Frontal cortex (tissue), 4 donors: Measurements from ENCODE around the gene DISP2. TPM values are rescaled to one million over a fixed set of nuclear protein-coding genes. Genes with fewer than 3 reads are reported as not detected.

Experiments used
- DNase-seq, 2 donors: peaks; one replicate each; pipeline ENCODE4 v3.0.0; 2012; ENCODE audit warnings: low spot score in 2 of 2
- FAIRE-seq: peaks from 2 replicates; lab custom pipeline; 2012; peaks lifted over from hg19 to GRCh38; lab: Jason Lieb, UNC
- total RNA-seq: library from RNA; depleted of rRNA; stranded (reverse); fragments of >200 nt; gene quantifications from one replicate; pipeline ENCODE4 v1.2.3, GENCODE V29; 2014
- donor health status: control.
- donor health status: control.
- donor health status: control.

Gene DISP2
- total RNA-seq, 1 donor from 2014 or later = 5.3 TPM

GRCh38 chr15:40358471-40359353 is 693 bp downstream of the DISP2 start:
- FAIRE-seq (no peak), DNase-seq (no peak)

- FAIRE-seq = no peak
These were observed 2.0 kb downstream of the DISP2 start for GRCh38 chr15:40360015-40360414.

DNA sequence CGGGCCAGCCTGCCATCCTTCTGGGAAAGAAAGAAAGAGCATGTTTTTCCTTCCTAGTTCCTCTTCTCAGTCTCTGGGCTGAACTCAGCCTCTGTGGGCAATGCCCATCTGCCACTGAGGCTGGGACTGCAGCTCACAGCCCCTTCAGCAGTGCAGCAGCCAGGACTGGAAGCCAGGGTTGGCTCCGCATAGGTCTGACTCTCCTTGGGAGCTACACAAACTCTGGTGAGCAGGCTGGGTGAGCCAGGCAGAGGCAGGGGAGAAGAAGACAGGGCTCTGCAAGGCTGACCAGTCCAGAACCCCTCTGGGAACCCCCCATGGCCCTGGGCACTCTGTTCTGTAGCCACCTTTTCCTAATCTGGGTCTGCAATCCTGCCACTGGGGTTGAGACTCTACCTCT is 3.6 kb downstream of the DISP2 start:
- no peak for FAIRE-seq

More at GRCh38 chr15:40360015-40360414, 2.0 kb downstream of the DISP2 start:
- DNase-seq = no peak

DNA sequence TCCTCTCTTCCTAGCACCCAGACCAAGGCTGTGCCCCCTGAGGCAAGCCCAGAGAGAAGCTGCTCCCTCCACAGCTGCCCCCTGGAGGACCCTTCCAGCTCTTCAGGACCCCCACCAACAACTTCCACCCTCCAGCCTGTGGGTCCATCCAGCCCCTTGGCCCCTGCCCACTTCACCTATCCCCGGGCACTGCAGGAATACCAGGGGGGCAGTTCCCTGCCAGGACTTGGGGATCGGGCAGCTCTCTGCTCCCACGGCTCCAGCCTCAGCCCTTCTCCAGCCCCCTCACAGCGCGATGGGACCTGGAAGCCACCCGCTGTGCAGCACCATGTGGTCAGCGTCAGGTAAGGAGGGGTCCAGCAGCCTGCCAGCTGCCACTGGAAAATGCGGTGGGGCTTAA is 5.6 kb downstream of the DISP2 start:
- FAIRE-seq (no peak), DNase-seq (no peak)

More for the DNA sequence above, 3.6 kb downstream of the DISP2 start:
- no peak for DNase-seq

- DNase-seq = no peak
- FAIRE-seq = no peak
These were observed 6.2 kb downstream of the DISP2 start for GRCh38 chr15:40364251-40364650.

- no peak for DNase-seq
- FAIRE-seq = no peak
These were observed 7.0 kb downstream of the DISP2 start for GRCh38 chr15:40365016-40365415.

DNA sequence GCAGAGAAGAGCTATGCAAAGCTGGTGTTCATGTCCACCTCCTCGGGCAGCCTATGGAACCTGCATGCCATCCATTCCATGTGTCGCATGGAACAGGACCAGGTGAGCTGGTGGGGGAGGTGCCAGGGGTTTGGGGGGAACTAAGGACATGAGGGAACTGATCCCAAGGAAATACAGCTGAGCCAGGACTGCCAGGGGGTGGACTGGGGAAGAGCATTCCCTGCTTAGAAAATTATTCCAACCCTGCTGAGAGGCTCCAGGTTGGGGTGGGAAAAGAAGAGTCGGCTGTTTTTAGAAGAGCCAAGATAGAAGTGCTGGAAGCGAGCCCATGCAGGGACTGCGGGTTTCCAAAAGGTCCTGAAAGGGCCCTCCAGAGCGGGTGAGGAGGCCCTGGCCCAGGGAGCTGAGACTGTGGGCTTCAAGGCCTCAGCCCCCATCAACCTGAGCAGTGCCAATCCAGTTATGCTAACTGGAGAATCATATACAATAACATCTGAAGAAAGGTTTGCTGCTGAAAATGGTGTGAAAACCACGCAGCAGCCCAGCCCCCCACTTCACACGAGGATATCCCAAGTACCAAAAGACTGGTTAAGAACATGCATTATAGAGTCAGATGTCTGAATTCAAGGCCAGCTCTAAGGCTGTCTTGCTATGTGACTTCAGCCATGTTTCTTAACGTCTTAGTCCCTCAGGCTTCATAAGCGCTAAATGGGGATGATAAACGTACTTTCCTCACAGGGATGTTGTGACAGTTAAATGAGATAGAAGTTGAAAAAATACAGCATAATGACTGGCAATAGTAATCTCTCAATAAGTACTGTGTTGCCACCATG is 7.8 kb downstream of the DISP2 start:
- DNase-seq = no peak
- no peak for FAIRE-seq

- no peak for FAIRE-seq
- DNase-seq = peak; percentile 63 to 65
These were observed 8.7 kb downstream of the DISP2 start for GRCh38 chr15:40366457-40367370.

DNA sequence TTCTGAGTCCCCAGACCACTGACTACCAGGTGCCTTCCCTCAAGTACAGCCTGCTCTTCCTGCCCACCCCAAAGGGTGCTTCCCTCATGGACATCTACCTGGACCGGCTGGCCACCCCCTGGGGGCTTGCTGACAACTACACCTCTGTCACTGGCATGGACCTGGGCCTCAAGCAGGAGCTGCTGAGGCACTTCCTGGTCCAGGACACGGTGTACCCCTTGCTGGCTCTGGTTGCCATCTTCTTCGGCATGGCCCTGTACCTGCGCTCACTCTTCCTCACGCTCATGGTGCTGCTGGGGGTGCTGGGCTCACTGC is 9.3 kb downstream of the DISP2 start:
- FAIRE-seq = no peak

DNA sequence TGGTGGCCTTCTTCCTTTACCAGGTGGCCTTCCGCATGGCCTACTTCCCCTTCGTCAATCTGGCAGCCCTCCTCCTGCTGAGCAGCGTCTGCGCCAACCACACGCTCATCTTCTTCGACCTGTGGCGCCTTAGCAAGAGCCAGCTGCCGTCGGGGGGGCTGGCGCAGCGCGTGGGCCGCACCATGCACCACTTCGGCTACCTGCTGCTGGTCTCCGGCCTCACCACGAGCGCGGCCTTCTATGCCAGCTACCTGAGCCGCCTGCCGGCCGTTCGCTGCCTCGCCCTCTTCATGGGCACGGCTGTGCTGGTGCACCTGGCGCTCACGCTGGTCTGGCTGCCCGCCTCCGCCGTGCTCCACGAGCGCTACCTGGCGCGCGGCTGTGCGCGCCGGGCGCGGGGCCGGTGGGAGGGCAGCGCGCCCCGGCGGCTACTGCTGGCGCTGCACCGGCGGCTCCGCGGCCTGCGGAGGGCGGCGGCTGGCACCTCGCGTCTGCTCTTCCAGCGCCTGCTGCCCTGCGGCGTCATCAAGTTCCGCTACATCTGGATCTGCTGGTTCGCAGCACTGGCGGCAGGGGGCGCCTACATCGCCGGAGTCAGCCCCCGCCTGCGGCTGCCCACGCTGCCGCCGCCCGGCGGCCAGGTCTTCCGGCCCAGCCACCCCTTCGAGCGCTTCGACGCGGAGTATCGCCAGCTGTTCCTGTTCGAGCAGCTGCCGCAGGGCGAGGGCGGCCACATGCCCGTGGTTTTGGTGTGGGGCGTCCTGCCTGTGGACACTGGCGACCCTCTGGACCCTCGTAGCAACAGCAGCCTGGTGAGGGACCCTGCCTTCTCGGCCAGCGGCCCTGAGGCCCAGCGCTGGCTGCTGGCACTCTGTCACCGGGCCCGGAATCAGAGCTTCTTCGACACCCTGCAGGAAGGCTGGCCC is 9.9 kb downstream of the DISP2 start:
- DNase-seq (peak; percentile 84 to 91), FAIRE-seq (no peak)

More for the DNA sequence above, 9.3 kb downstream of the DISP2 start:
- no peak for DNase-seq

DNA sequence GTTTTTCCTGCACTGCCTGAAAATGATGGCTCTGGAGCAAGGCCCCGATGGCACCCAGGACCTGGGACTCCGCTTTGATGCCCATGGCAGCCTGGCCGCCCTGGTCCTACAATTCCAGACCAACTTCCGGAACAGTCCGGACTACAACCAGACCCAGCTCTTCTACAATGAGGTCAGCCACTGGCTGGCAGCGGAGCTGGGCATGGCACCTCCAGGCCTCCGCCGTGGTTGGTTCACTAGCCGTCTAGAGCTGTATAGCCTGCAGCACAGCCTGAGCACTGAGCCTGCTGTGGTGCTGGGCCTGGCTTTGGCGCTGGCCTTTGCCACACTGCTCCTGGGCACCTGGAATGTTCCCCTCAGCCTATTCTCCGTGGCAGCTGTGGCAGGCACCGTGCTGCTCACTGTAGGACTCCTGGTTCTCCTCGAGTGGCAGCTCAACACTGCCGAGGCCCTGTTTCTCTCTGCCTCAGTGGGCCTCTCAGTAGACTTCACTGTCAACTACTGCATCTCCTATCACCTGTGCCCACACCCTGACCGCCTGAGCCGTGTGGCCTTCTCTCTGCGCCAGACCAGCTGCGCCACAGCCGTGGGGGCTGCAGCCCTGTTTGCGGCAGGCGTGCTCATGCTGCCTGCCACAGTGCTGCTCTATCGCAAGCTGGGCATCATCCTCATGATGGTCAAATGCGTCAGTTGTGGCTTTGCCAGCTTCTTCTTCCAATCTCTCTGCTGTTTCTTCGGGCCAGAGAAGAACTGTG is 10.9 kb downstream of the DISP2 start:
- no peak for FAIRE-seq
- DNase-seq = no peak

DNA sequence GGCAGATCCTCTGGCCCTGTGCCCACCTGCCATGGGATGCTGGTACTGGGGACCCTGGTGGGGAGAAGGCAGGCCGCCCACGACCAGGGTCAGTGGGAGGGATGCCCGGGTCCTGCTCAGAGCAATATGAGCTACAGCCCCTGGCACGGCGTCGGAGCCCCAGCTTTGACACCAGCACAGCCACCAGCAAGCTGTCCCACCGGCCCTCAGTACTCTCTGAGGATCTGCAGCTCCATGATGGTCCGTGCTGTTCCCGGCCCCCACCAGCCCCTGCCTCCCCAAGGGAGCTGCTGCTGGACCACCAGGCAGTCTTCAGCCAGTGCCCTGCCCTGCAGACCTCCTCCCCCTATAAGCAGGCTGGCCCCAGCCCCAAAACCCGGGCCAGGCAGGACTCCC is 11.5 kb downstream of the DISP2 start:
- FAIRE-seq = no peak
- DNase-seq = no peak

GRCh38 chr15:40369971-40370370 is 12.0 kb downstream of the DISP2 start:
- DNase-seq = no peak

DNA sequence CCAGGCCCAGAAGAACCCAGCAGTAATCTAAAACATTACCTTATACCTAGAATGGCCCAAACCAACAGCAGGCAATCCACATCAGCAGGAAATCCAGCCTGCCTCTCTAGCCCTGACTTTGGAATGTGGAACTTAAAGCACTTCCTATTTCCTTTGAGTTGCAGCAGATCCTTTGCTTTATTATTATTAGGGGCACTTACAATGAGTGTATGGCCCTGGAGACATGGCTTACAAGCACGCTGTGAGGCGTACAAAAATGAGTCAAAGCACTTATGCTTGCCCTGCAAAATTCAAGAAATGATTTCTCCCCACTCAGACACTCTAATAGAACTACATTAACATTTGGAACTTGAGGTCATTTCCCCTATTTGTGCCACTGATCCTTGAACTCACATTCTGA is 15.0 kb downstream of the DISP2 start:
- FAIRE-seq = no peak
- DNase-seq = no peak

More at GRCh38 chr15:40369971-40370370, 12.0 kb downstream of the DISP2 start:
- no peak for FAIRE-seq

GRCh38 chr15:40377606-40378005 is 19.6 kb downstream of the DISP2 start:
- FAIRE-seq = no peak
- DNase-seq = no peak

- no peak for DNase-seq
- no peak for FAIRE-seq
These were observed 21.4 kb downstream of the DISP2 start for GRCh38 chr15:40379374-40379773.

- FAIRE-seq (no peak), DNase-seq (no peak)
These were observed 21.8 kb downstream of the DISP2 start for GRCh38 chr15:40379853-40380252.

- FAIRE-seq (no peak), DNase-seq (no peak)
These were observed 22.6 kb downstream of the DISP2 start for GRCh38 chr15:40380636-40381035.
